Nephron progenitor cell (in vitro differentiated cells): ENCODE results near the gene SEMA6B.

Source experiments
- DNase-seq: peaks from one replicate; pipeline ENCODE4 v3.0.0; 2021
- H3K27ac Mint-ChIP-seq: 2 replicates; pipeline ENCODE4 v1.8.0; 2021; ENCODE audit warnings: mild to moderate bottlenecking, moderate library complexity, mixed read lengths
- H3K27me3 Mint-ChIP-seq: 2 replicates; pipeline ENCODE4 v1.8.0; 2021; ENCODE audit warnings: mild to moderate bottlenecking, low read depth, mixed read lengths; ENCODE audit not compliant: poor library complexity
- H3K36me3 Mint-ChIP-seq: 2 replicates; pipeline ENCODE4 v1.8.0; 2021; ENCODE audit warnings: low read depth, mixed read lengths
- H3K4me1 Mint-ChIP-seq: 2 replicates; pipeline ENCODE4 v1.8.0; 2021; ENCODE audit warnings: mixed read lengths
- H3K4me3 Mint-ChIP-seq: 2 replicates; pipeline ENCODE4 v1.8.0; 2021; ENCODE audit warnings: mild to moderate bottlenecking, moderate library complexity, mixed read lengths
- H3K9me3 Mint-ChIP-seq: 2 replicates; pipeline ENCODE4 v1.8.0; 2021; ENCODE audit warnings: mild to moderate bottlenecking, moderate library complexity, mixed read lengths
- CTCF ChIP-seq: fragments of 200-600 bp; sonication (generic); IDR thresholded peaks from 2 replicates; pipeline ENCODE4 v1.5.0; 2021; ENCODE audit warnings: antibody characterized with exemption

The SEMA6B gene

GRCh38 chr19:4577020-4577782 is 17.7 kb upstream of the SEMA6B start:
- Mint-ChIP-seq H3K27ac (peak overlapping the region; percentile 27), H3K9me3 (no peaks in the 10 kb centered on the region), H3K36me3 (no peaks in the 10 kb centered on the region), H3K4me3 (no peak overlapping the region), H3K27me3 (peaks cover 47% of the 10 kb centered on the region), H3K4me1 (peaks cover 36% of the 10 kb centered on the region)
- DNase-seq = no peak
- TF ChIP-seq CTCF = no peak

- no peak overlapping the region for H3K4me3 Mint-ChIP-seq
- H3K27ac Mint-ChIP-seq = peak overlapping the region; percentile 43
- peak; percentile 86 for DNase-seq
- peaks cover 42% of the 10 kb centered on the region for H3K27me3 Mint-ChIP-seq
- H3K4me1 Mint-ChIP-seq = peaks cover 30% of the 10 kb centered on the region
- peak; percentile 58 for TF ChIP-seq CTCF
- H3K36me3 Mint-ChIP-seq = no peaks in the 10 kb centered on the region
- H3K9me3 Mint-ChIP-seq = no peaks in the 10 kb centered on the region
These were observed 16.8 kb upstream of the SEMA6B start for GRCh38 chr19:4576016-4576933.

- DNase-seq = peak; percentile 80
- TF ChIP-seq CTCF = no peak
- Mint-ChIP-seq H3K4me1 (peaks cover 35% of the 10 kb centered on the region), H3K27ac (peak overlapping the region; percentile 43), H3K9me3 (no peaks in the 10 kb centered on the region), H3K4me3 (no peak overlapping the region), H3K27me3 (peaks cover 35% of the 10 kb centered on the region), H3K36me3 (no peaks in the 10 kb centered on the region)
These were observed 16.0 kb upstream of the SEMA6B start for GRCh38 chr19:4575267-4576015.

GRCh38 chr19:4573682-4574081 is 14.2 kb upstream of the SEMA6B start:
- Mint-ChIP-seq H3K4me3 (no peak overlapping the region), H3K9me3 (no peaks in the 10 kb centered on the region), H3K36me3 (no peaks in the 10 kb centered on the region), H3K27me3 (peaks cover 24% of the 10 kb centered on the region), H3K27ac (no peak overlapping the region), H3K4me1 (peaks cover 37% of the 10 kb centered on the region)
- DNase-seq = no peak
- no peak for TF ChIP-seq CTCF

- no peaks in the 10 kb centered on the region for H3K36me3 Mint-ChIP-seq
- no peak for TF ChIP-seq CTCF
- H3K4me3 Mint-ChIP-seq = no peak overlapping the region
- no peak overlapping the region for H3K27ac Mint-ChIP-seq
- peaks cover 17% of the 10 kb centered on the region for H3K27me3 Mint-ChIP-seq
- no peaks in the 10 kb centered on the region for H3K9me3 Mint-ChIP-seq
- H3K4me1 Mint-ChIP-seq = peaks cover 32% of the 10 kb centered on the region
- DNase-seq = no peak
These were observed 11.9 kb upstream of the SEMA6B start for GRCh38 chr19:4571305-4571917.
